RWPE2 (cell line): ENCODE data around the gene DBT.
"Not testable (repeated sequence)": the region's sequence is repeated elsewhere in the genome, so short reads cannot be mapped to it uniquely, and the experiment has no call there.

Experiments used
- ATAC-seq: fragments of 200-7000 bp; cut with Tn5 transposase; 3 replicates; pipeline ENCODE4 v1.9.1; 2021; ENCODE audit warnings: low read depth
- DNase-seq: peaks from one replicate; pipeline ENCODE4 v3.0.0-alpha.2; 2020; ENCODE audit warnings: low spot score
- H3K27ac ChIP-seq: fragments of 450-650 bp; 2 replicates; pipeline ENCODE4 v1.5.1; 2017; ENCODE audit warnings: mild to moderate bottlenecking; ENCODE audit not compliant: poor library complexity, severe bottlenecking
- H3K27me3 ChIP-seq: fragments of 250-450 bp; sonication (Bioruptor Pico); 2 replicates; pipeline ENCODE4 v1.5.1; 2021; ENCODE audit warnings: mild to moderate bottlenecking, moderate library complexity; ENCODE audit not compliant: insufficient read depth, poor library complexity, severe bottlenecking
- H3K36me3 ChIP-seq: fragments of 250-450 bp; sonication (Bioruptor Pico); 2 replicates; pipeline ENCODE4 v1.5.1; 2020; ENCODE audit warnings: low read depth, mild to moderate bottlenecking, moderate library complexity
- H3K4me1 ChIP-seq: fragments of 250-450 bp; sonication (Bioruptor Pico); 2 replicates; pipeline ENCODE4 v1.5.1; 2021; ENCODE audit warnings: mild to moderate bottlenecking, moderate library complexity; ENCODE audit not compliant: insufficient read depth, poor library complexity, severe bottlenecking
- H3K4me3 ChIP-seq: fragments of 250-450 bp; sonication (Bioruptor Pico); 2 replicates; pipeline ENCODE4 v1.5.1; 2021; ENCODE audit warnings: mild to moderate bottlenecking, moderate library complexity; ENCODE audit not compliant: severe bottlenecking
- H3K9me3 ChIP-seq: fragments of 250-450 bp; sonication (Bioruptor Pico); 2 replicates; pipeline ENCODE4 v1.5.1; 2021; ENCODE audit warnings: mild to moderate bottlenecking, moderate library complexity; ENCODE audit not compliant: severe bottlenecking
- CTCF ChIP-seq: fragments of 450-650 bp; IDR thresholded peaks from one replicate; pipeline ENCODE4 v1.5.1; 2017; ENCODE audit warnings: mild to moderate bottlenecking, moderate library complexity; ENCODE audit not compliant: poor library complexity, severe bottlenecking

The DBT gene

DNA sequence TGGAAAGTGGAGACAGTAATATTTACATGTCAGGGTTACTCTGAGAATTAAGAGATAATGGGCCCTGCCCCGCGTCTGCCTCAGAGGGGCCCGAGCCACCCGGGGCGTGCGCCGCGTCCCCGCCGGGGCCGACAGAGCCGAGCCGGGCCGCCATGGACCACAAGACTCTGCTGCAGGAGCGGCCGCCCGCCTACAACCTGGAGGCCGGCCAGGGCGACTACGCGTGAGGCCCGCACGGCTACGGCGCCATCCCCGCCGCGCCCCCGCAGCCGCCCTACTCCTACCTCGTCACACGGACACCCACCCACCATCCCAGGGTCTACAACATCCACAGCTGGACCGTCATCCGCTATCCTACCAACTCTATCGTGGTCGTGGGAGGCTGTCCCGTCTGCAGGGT, 36.5 kb downstream of the DBT start:
- Histone ChIP-seq H3K4me3 (no peak overlapping the region), H3K4me1 (no peaks in the 10 kb centered on the region), H3K27me3 (no peaks in the 10 kb centered on the region), H3K27ac (no peak overlapping the region), H3K36me3 (peaks cover 48% of the 10 kb centered on the region), H3K9me3 (no peaks in the 10 kb centered on the region)
- DNase-seq (no peak), ATAC-seq (no peak)
- no peak for TF ChIP-seq CTCF

DNA sequence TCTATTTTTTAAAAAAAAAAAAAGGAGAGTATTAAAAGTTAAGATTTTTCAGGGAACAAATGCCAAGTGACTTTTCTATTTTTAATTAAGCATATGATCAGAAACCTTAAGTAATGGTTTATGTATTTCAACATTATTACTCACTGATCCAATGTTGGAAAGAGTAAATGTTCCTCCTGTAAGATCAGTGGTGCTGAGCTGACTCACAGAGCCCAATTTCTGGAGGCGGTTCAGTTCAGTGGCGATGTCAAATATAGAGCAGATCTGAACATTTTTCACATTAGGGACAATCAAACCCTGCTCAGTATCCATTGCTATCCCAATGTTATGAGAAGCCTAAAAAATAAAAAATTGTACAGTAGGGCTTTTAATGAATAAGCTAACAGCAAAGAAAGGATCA, 43.3 kb downstream of the DBT start:
- no peak for ATAC-seq
- no peak overlapping the region for H3K4me3 ChIP-seq
- no peak for DNase-seq
- H3K9me3 ChIP-seq = no peaks in the 10 kb centered on the region
- H3K27me3 ChIP-seq = no peaks in the 10 kb centered on the region
- H3K27ac ChIP-seq = no peak overlapping the region
- H3K36me3 ChIP-seq = peaks cover 34% of the 10 kb centered on the region
- no peaks in the 10 kb centered on the region for H3K4me1 ChIP-seq
- no peak for TF ChIP-seq CTCF

- not testable (repeated sequence) for ATAC-seq, H3K27ac ChIP-seq, H3K27me3 ChIP-seq, DNase-seq, H3K4me3 ChIP-seq, H3K9me3 ChIP-seq, H3K4me1 ChIP-seq
- H3K36me3 ChIP-seq = peaks cover 28% of the 10 kb centered on the region
These were observed 44.0 kb downstream of the DBT start for GRCh38 chr1:100205593-100205992.

GRCh38 chr1:100205103-100205502, 44.5 kb downstream of the DBT start:
- not testable (repeated sequence) for ATAC-seq, DNase-seq, H3K4me1 ChIP-seq, H3K27me3 ChIP-seq, H3K9me3 ChIP-seq, H3K4me3 ChIP-seq, H3K27ac ChIP-seq
- peaks cover 28% of the 10 kb centered on the region for H3K36me3 ChIP-seq

- DNase-seq = not testable (repeated sequence)
- peaks cover 23% of the 10 kb centered on the region for H3K36me3 ChIP-seq
These were observed 46.9 kb downstream of the DBT start for GRCh38 chr1:100202703-100203102.

DNA sequence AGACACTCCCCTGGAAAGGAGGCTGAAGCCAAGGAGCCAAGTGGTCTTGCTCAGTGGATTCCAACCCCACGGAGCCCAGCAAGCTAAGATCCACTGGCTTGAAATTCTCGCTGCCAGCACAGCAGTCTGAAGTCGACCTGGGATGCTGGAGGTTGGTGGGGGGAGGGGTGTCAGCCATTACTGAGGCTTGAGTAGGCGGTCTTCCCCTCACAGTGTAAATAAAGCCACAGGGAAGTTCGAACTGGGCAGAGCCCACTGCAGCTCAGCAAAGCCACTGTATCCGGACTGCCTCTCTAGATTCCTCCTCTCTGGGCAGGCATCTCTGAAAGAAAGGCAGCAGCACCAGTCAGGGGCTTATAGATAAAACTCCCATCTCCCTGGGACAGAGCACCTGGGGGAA, 49.6 kb downstream of the DBT start:
- not testable (repeated sequence) for H3K4me1 ChIP-seq, H3K27me3 ChIP-seq, ATAC-seq, DNase-seq, H3K9me3 ChIP-seq, H3K27ac ChIP-seq, H3K4me3 ChIP-seq
- peaks cover 12% of the 10 kb centered on the region for H3K36me3 ChIP-seq

More at GRCh38 chr1:100202703-100203102, 46.9 kb downstream of the DBT start:
- not testable (repeated sequence) for ATAC-seq, H3K4me1 ChIP-seq, H3K9me3 ChIP-seq, H3K27me3 ChIP-seq, H3K27ac ChIP-seq, H3K4me3 ChIP-seq

GRCh38 chr1:100198596-100198995, 51.0 kb downstream of the DBT start:
- H3K36me3 ChIP-seq = peaks cover 9% of the 10 kb centered on the region
- no peak overlapping the region for H3K27ac ChIP-seq
- H3K4me1 ChIP-seq = no peaks in the 10 kb centered on the region
- TF ChIP-seq CTCF = no peak
- H3K4me3 ChIP-seq = no peak overlapping the region
- no peaks in the 10 kb centered on the region for H3K27me3 ChIP-seq
- DNase-seq = no peak
- ATAC-seq = no peak
- H3K9me3 ChIP-seq = no peaks in the 10 kb centered on the region
